Measurements from ENCODE around the gene AKNAD1. TPM values are rescaled to one million over a fixed set of nuclear protein-coding genes. Genes with fewer than 3 reads are reported as not detected.

The AKNAD1 gene
- total and polyA plus RNA-seq, 2 of the 13 experiments (the other 11 are each of a cell fraction or from before 2014, with no cell fraction given): not detected

GRCh38 chr1:108801101-108801500 is 55.8 kb downstream of the AKNAD1 start:
- POLR2A ChIA-PET: no interaction called here
- DNase-seq (ENCODE audit: low spot score) (no peak), FAIRE-seq (no peak), ATAC-seq (no peak)
- no TSS peak for BruUV-seq (replicated peaks)
- Histone ChIP-seq H2AFZ (ENCODE audit: low read length) (no peak overlapping the region), H3K4me2 (ENCODE audit: low read depth, low read length) (no peak overlapping the region), H3K9me3 (ENCODE audit: low read length) (no peaks in the 10 kb centered on the region), H3K4me3 (replicated peaks in 1 of 3; ENCODE audit: insufficient read depth in 1 of 3, low read depth in 2 of 3, low read length in 3 of 3) (no peak overlapping the region), H3K79me2 (ENCODE audit: insufficient read depth, low read length) (no peaks in the 10 kb centered on the region), H3K27me3 (ENCODE audit: control insufficient read depth in 1 of 2, insufficient read depth in 2 of 2, low read length in 2 of 2) (no peaks in the 10 kb centered on the region), H3K9ac (ENCODE audit: insufficient read depth, low read depth, low read length) (no peak overlapping the region), H3K36me3 (replicated peaks in 1 of 2; ENCODE audit: control insufficient read depth in 1 of 2, insufficient read depth in 2 of 2, low read length in 2 of 2) (peaks cover 4 to 19% of the 10 kb centered on the region in 2 experiments; a peak in 3 of 5 replicates), H4K20me1 (ENCODE audit: insufficient read depth, low read length) (no peaks in the 10 kb centered on the region), H3K4me1 (ENCODE audit: insufficient read depth, low read length) (peaks cover 18% of the 10 kb centered on the region), H3K27ac (ENCODE audit: extremely low read length, insufficient read depth, low read length) (no peak overlapping the region)
- TF ChIP-seq ZNF124 (CRISPR knock-in tag; IDR thresholded peaks at IDR 0.05) (no peak), ZNF652 (CRISPR knock-in tag; IDR thresholded peaks at IDR 0.05; ENCODE audit: borderline replicate concordance, low read depth) (peak; percentile 45; the same call in 1 of the 2 replicates), RNF2 (conservative IDR thresholded peaks at IDR 0.05; ENCODE audit: low read depth) (no peak), ZNF574 (CRISPR knock-in tag; IDR thresholded peaks at IDR 0.05) (no peak)
- in situ Hi-C loops (cut with HindIII; ENCODE audit: extremely low pct_ligation_motif_present, low pct_unique_long_range_greater_than_20kb): no loop called here
- CTCF ChIA-PET (ENCODE audit: low intra/inter-chr PET ratio, low total read pairs): no interaction called here
- intact Hi-C loops (cut with micrococcal nuclease; ENCODE audit: unreplicated experiment): no loop called here

GRCh38 chr1:108799001-108799400 is 57.9 kb downstream of the AKNAD1 start:
- CTCF ChIA-PET (ENCODE audit: low intra/inter-chr PET ratio, low total read pairs): no interaction called here
- BruUV-seq (replicated peaks): no TSS peak
- no peak for FAIRE-seq
- TF ChIP-seq SNRNP70 (IDR thresholded peaks at IDR 0.05; ENCODE audit: low read depth, low read length) (no peak), ZNF431 (CRISPR knock-in tag; IDR thresholded peaks at IDR 0.05; ENCODE audit: borderline replicate concordance, low read depth) (no peak), TBX3 (IDR thresholded peaks at IDR 0.05; ENCODE audit: borderline replicate concordance) (no peak), PAX8 (CRISPR knock-in tag; IDR thresholded peaks at IDR 0.05; ENCODE audit: borderline replicate concordance) (no peak), RXRA (CRISPR knock-in tag; IDR thresholded peaks at IDR 0.05) (no peak), ZNF629 (CRISPR knock-in tag; conservative IDR thresholded peaks at IDR 0.05) (no peak), ZNF724P (CRISPR knock-in tag; IDR thresholded peaks at IDR 0.05; ENCODE audit: borderline replicate concordance) (no peak), MLXIP (CRISPR knock-in tag; IDR thresholded peaks at IDR 0.05; ENCODE audit: borderline replicate concordance) (no peak), ZNF10 (CRISPR knock-in tag; IDR thresholded peaks at IDR 0.05; ENCODE audit: borderline replicate concordance, low read depth) (no peak), ZFP37 (CRISPR knock-in tag; IDR thresholded peaks at IDR 0.05; ENCODE audit: borderline replicate concordance) (no peak)

More at GRCh38 chr1:108799001-108799400, 57.9 kb downstream of the AKNAD1 start:
- ATAC-seq (no peak), DNase-seq (ENCODE audit: low spot score) (no peak)
- Histone ChIP-seq H3K9me3 (ENCODE audit: low read length) (no peaks in the 10 kb centered on the region), H3K4me2 (ENCODE audit: low read depth, low read length) (no peak overlapping the region), H2AFZ (ENCODE audit: low read length) (no peak overlapping the region), H3K27ac (ENCODE audit: extremely low read length, insufficient read depth, low read length) (no peak overlapping the region), H3K27me3 (ENCODE audit: control insufficient read depth in 1 of 2, insufficient read depth in 2 of 2, low read length in 2 of 2) (no peaks in the 10 kb centered on the region), H3K36me3 (replicated peaks in 1 of 2; ENCODE audit: control insufficient read depth in 1 of 2, insufficient read depth in 2 of 2, low read length in 2 of 2) (peaks cover 2 to 22% of the 10 kb centered on the region in 2 experiments; a peak in 3 of 5 replicates), H3K4me1 (ENCODE audit: insufficient read depth, low read length) (peaks cover 8% of the 10 kb centered on the region), H3K79me2 (ENCODE audit: insufficient read depth, low read length) (no peaks in the 10 kb centered on the region), H3K9ac (ENCODE audit: insufficient read depth, low read depth, low read length) (no peak overlapping the region), H4K20me1 (ENCODE audit: insufficient read depth, low read length) (no peaks in the 10 kb centered on the region), H3K4me3 (replicated peaks in 1 of 3; ENCODE audit: insufficient read depth in 1 of 3, low read depth in 2 of 3, low read length in 3 of 3) (no peak overlapping the region)
- in situ Hi-C loops (cut with HindIII; ENCODE audit: extremely low pct_ligation_motif_present, low pct_unique_long_range_greater_than_20kb) (no loop called here), intact Hi-C loops (cut with micrococcal nuclease; ENCODE audit: unreplicated experiment) (no loop called here)
- POLR2A ChIA-PET: no interaction called here
- WGBS (ENCODE audit: low lambda C conversion rate): 96% methylated on average over 1 of the region's 1 CpG
